ENCODE measurements around the gene TMEM179. TPM values are rescaled to one million over a fixed set of nuclear protein-coding genes. Genes with fewer than 3 reads are reported as not detected.

Gene TMEM179
- total and polyA plus RNA-seq, 2 donors (not counting 3 experiments of a cell fraction or from before 2014, with no cell fraction given): 0.14 TPM; not detected in 1

- no TSS peak for BruUV-seq (replicated peaks)
- CTCF ChIA-PET: interaction anchor here (1.0 kb wide), 1 partner anchor 21 kb away, joined by 3 read pairs; no protein-coding TSS in a partner anchor
Measured at GRCh38 chr14:104542871-104543830, 61.4 kb downstream of the TMEM179 start.

More at GRCh38 chr14:104542871-104543830, 61.4 kb downstream of the TMEM179 start:
- H3K9ac ChIP-seq (replicated peaks; ENCODE audit: extremely low read depth, insufficient read depth, low read length): no peak overlapping the region
- H4K20me1 ChIP-seq (replicated peaks; ENCODE audit: control insufficient read depth, extremely low read depth, insufficient read depth, low read length): no peaks in the 10 kb centered on the region
- H3K27ac ChIP-seq (ENCODE audit: insufficient read depth, low read depth, low read length): no peak overlapping the region
- H2AFZ ChIP-seq (ENCODE audit: low read depth, low read length): no peak overlapping the region
- FAIRE-seq (no peak), DNase-seq (ENCODE audit: low read depth, low spot score) (no peak)
- H3K9me1 ChIP-seq (replicated peaks; ENCODE audit: control insufficient read depth, extremely low read depth, insufficient read depth, low read length): no peaks in the 10 kb centered on the region
- no peak overlapping the region for H3K4me2 ChIP-seq (ENCODE audit: insufficient read depth, low read length)
- intact Hi-C loops (cut with micrococcal nuclease): no loop called here
- no peaks in the 10 kb centered on the region for H3K36me3 ChIP-seq (ENCODE audit: control insufficient read depth in 2 of 2, extremely low read depth in 1 of 2, insufficient read depth in 2 of 2, low read length in 2 of 2)
- TF ChIP-seq EZH2 (IDR thresholded peaks at IDR 0.05; ENCODE audit: borderline replicate concordance, low read depth, low read length, severe bottlenecking) (no peak), FOS (IDR thresholded peaks at IDR 0.05; ENCODE audit: borderline replicate concordance, insufficient read depth, low read length) (no peak), POLR2AphosphoS5 (IDR thresholded peaks at IDR 0.05; ENCODE audit: insufficient read depth, low read depth, low read length) (no peak), POLR2A (IDR thresholded peaks at IDR 0.05; ENCODE audit: low read depth, low read length) (no peak), JUN (IDR thresholded peaks at IDR 0.05; ENCODE audit: borderline replicate concordance, insufficient read depth, insufficient read length, low read depth) (no peak), GATA2 (IDR thresholded peaks at IDR 0.05; ENCODE audit: insufficient read depth, insufficient read length, low read depth, low read length) (no peak), MYC (IDR thresholded peaks at IDR 0.05; ENCODE audit: low read depth, low read length) (no peak)
- TF ChIP-seq, protein P1, sequence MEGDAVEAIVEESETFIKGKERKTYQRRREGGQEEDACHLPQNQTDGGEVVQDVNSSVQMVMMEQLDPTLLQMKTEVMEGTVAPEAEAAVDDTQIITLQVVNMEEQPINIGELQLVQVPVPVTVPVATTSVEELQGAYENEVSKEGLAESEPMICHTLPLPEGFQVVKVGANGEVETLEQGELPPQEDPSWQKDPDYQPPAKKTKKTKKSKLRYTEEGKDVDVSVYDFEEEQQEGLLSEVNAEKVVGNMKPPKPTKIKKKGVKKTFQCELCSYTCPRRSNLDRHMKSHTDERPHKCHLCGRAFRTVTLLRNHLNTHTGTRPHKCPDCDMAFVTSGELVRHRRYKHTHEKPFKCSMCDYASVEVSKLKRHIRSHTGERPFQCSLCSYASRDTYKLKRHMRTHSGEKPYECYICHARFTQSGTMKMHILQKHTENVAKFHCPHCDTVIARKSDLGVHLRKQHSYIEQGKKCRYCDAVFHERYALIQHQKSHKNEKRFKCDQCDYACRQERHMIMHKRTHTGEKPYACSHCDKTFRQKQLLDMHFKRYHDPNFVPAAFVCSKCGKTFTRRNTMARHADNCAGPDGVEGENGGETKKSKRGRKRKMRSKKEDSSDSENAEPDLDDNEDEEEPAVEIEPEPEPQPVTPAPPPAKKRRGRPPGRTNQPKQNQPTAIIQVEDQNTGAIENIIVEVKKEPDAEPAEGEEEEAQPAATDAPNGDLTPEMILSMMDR (IDR thresholded peaks at IDR 0.05; ENCODE audit: extremely low read depth in 1 of 2, insufficient read depth in 1 of 2, low read depth in 1 of 2, low read length in 2 of 2): no peak
- TF ChIP-seq, protein P2, sequence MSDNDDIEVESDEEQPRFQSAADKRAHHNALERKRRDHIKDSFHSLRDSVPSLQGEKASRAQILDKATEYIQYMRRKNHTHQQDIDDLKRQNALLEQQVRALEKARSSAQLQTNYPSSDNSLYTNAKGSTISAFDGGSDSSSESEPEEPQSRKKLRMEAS (IDR thresholded peaks at IDR 0.05; ENCODE audit: insufficient read depth, insufficient read length): no peak
- no peaks in the 10 kb centered on the region for H3K9me3 ChIP-seq (replicated peaks; ENCODE audit: control insufficient read depth, insufficient read depth, low read length)
- dilution Hi-C loops (cut with MboI; ENCODE audit: extremely low pct_ligation_motif_present, low sequenced_read_pairs): no loop called here
- no peak overlapping the region for H3K4me3 ChIP-seq (replicated peaks in 1 of 3; ENCODE audit: insufficient read depth in 1 of 3, low read depth in 1 of 3, low read length in 3 of 3)
- no peaks in the 10 kb centered on the region for H3K4me1 ChIP-seq (ENCODE audit: control insufficient read depth, extremely low read depth, insufficient read depth, low read length)
- POLR2A ChIA-PET: no interaction called here
- no peaks in the 10 kb centered on the region for H3K79me2 ChIP-seq (ENCODE audit: control insufficient read depth, insufficient read depth, low read length)
- peaks cover 3 to 6% of the 10 kb centered on the region in 2 experiments for H3K27me3 ChIP-seq (ENCODE audit: control insufficient read depth in 2 of 2, insufficient read depth in 2 of 2, low read length in 2 of 2)

Measured in endothelial cell of umbilical vein (primary cell).